Astrocyte of the spinal cord (primary cell): ENCODE results near the gene OPTC.
A peak's percentile ranks its signal among the peaks of the same experiment; 100 is the strongest.

Source experiments
- DNase-seq: peaks from one replicate; pipeline ENCODE4 v3.0.0; 2011; ENCODE audit warnings: low read depth, low spot score
- H3K4me3 ChIP-seq: 2 replicates; pipeline ENCODE4 v1.5.1; 2011; ENCODE audit warnings: low read depth, mild to moderate bottlenecking, low read length, moderate library complexity
- CTCF ChIP-seq: IDR thresholded peaks from 2 replicates; pipeline ENCODE4 v1.5.1; 2012; ENCODE audit warnings: low read depth, mild to moderate bottlenecking, low read length, inconsistent platforms
- in situ Hi-C: cut with HindIII; loops from 2 replicates; pipeline ENCODE4 v1.10.0; 2017; ENCODE audit warnings: low sequenced_read_pairs

The OPTC gene

GRCh38 chr1:203555511-203556046, 61.6 kb downstream of the OPTC start:
- no peak for TF ChIP-seq CTCF
- in situ Hi-C loops = no loop called here
- no peak overlapping the region for H3K4me3 ChIP-seq
- DNase-seq = no peak

DNA sequence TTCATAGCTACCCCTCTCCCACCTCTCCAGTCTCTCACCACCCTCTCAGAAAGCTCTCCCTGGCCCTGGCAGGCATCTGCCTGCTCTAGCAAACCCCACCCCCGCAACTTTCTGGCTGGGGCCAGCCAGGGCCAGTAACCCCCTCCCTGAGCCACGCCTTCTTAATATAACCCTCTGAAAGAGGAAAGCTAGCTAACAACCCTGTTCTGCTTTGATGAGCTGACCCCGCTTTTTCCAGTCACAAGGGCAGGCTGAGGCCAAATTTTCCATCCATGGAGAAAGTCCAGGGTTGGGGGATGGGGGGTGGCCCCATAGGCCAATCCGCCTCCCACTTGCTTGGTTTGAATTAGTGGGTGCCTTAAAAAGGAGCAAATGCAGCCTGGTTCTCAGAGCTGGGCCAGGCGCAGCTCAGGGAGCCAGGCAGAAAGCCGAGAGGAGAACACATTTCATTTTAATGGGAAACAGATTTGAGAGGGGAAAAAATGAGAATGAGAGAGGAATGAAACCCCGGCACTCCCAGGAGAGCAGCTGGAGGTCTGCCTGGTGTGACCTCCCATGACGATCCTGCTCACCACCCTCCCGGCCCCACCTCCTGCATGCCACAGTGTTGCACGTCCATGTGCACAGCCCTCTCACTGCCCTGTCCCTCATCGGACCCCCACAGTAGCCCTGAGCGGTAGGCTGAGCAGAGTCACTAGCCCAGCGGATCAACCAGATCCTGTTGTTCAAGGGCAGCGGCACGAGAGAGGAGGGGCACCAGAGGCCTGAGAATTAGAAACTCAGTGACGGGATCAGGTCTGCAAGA, 62.3 kb downstream of the OPTC start:
- in situ Hi-C loops = no loop called here
- no peak for TF ChIP-seq CTCF

DNA sequence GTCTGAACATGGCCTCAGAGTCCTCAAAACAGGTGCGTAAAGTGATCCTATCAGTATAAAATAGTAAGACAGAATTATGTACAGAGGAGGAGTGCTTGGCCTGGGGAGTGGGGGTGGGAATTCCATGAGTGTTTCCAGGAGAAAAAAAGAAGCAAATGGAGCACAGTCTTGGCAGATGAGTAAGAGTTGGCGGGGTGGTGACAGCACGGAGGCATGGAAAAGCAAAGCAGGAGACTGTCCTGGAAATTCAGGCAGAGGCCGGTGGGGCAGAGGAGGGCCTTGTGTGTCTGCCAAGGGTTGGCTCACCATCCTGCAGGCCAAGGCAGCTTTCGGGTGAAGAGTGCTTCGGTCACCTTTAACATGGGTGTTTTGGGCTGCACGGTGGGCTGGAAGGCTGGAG, 63.4 kb downstream of the OPTC start:
- in situ Hi-C loops = no loop called here
- DNase-seq = no peak
- H3K4me3 ChIP-seq = no peak overlapping the region
- no peak for TF ChIP-seq CTCF

More for the DNA sequence above, 62.3 kb downstream of the OPTC start:
- peak; percentile 76 for DNase-seq
- no peak overlapping the region for H3K4me3 ChIP-seq

GRCh38 chr1:203558064-203558760, 64.3 kb downstream of the OPTC start:
- H3K4me3 ChIP-seq = no peak overlapping the region
- DNase-seq = peak; percentile 95
- in situ Hi-C loops = no loop called here

More at GRCh38 chr1:203558064-203558760, 64.3 kb downstream of the OPTC start:
- TF ChIP-seq CTCF = no peak
